Stimulated activated CD8-positive, alpha-beta memory T cell treated with anti-CD3 and anti-CD28 coated beads, Interleukin-12 subunit alpha, Interleukin-12 subunit beta, amount 100 ng/mL, for 24 hours (primary cell): ENCODE results near the gene ZBBX.
"Not testable (repeated sequence)": the region's sequence is repeated elsewhere in the genome, so short reads cannot be mapped to it uniquely, and the experiment has no call there.

Source experiments
- DNase-seq: peaks from one replicate; pipeline ENCODE4 v3.0.0-alpha.2; 2020; ENCODE audit errors: extremely low read depth

The ZBBX gene, protein sequence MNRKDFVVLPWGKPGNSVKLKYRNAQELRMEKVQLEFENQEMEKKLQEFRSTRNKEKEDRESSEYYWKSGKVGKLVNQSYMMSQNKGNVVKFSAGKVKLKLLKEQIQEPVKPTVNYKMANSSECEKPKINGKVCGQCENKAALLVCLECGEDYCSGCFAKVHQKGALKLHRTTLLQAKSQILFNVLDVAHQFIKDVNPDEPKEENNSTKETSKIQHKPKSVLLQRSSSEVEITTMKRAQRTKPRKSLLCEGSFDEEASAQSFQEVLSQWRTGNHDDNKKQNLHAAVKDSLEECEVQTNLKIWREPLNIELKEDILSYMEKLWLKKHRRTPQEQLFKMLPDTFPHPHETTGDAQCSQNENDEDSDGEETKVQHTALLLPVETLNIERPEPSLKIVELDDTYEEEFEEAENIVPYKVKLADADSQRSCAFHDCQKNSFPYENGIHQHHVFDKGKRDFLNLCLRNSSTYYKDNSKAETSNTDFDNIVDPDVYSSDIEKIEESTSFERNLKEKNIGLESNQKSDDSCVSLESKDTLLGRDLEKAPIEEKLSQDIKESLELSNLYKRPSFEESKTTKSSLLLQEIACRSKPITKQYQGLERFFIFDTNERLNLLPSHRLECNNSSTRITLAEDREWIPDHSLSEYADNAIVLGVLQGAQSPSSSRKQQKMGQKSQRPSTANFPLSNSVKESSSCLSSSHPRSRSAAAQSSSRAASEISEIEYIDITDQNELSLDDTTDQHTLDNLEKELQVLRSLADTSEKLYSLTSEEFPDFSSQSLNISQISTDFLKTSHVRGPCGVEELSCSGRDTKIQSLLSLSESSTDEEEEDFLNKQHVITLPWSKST

DNA sequence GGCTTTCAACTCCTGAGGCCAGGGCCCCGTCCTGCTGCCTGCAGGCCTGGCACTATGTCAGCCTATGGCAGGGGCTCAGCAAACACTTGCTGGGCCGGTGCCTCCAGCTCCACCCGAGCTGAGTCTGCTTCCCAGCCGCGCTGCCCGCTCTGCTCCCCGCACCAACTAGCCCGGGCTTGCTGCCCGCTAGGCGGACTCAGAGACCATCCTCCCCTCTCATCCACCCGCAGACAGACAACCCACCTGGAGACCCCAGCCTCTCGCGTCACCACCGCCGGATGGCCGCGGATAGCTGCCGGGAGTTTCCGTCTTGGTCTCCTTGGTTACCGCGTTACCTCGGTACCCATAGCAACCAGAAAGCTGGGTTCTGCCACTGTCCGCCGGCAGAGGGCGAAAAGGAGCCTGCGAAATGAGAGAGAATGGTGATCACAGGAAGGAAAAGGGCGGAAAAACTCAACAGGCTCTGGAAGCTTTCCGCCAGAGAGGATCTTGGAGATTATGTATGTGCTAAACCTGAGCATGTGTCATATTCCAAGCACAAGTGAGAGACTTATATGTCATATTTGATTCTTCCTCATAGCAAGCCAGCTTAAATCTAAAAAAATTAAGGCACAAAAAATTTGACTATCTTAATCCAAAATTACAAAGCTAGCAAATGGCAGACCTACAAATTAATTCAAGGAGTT is at the start of gene ZBBX:
Gene ZBBX (minus strand): TSS at position 294 of the 686 bp plus-strand sequence. CDS start 7,396 bp downstream, outside the sequence.
- DNase-seq: peak; percentile 55

DNA sequence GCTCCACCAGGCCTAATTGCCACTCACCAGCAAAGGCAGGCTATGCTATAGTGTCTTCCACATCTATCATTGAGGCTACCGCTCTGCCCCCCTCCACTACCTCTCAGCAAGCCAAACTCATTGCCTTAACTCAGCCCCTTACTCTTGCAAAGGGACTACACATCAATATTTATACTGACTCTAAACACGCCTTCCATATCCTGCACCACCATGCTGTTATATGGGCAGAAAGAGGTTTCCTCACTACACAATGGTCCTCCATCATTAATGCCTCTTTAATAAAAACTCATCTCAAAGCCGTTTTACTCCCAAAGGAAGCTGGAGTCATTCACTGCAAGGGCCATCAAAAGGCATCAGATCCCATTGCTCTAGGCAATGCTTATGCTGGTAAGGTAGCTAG is 46.9 kb upstream of the ZBBX start:
- DNase-seq: not testable (repeated sequence)

DNA sequence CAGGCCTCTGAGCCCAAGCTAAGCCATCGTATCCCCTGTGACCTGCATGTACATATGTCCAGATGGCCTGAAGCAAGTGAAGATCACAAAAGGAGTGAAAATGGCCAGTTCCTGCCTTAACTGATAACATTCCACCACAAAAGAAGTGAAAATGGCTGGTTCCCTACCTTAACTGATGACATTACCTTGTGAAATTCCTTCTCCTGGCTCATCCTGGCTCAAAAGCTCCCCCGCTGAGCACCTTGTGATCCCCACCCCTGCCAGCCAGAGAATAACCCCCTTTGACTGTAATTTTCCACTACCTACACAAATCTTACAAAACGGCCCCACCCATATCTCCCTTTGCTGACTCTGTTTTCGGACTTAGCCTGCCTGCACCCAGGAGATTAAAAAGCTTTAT is 42.3 kb upstream of the ZBBX start:
- not testable (repeated sequence) for DNase-seq

DNA sequence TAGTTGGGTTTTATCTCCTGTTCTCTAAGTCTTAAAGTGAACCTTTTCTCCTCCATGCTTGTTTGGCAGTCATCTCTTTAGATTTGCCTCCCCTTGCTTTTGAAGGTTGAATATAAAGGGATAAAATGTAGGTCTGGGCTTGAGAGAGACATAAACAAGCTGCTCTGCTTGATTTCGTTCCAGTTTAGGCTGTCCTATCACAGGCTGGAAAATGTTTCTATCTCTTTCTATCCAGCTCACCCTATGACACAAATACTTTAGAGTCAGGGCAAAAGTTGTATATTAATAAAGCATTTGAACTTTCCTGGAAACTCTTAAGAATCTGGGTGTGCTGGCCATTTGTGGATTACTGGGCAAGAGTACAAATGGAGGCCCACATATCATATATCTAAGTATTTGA is 29.5 kb upstream of the ZBBX start:
- no peak for DNase-seq

DNA sequence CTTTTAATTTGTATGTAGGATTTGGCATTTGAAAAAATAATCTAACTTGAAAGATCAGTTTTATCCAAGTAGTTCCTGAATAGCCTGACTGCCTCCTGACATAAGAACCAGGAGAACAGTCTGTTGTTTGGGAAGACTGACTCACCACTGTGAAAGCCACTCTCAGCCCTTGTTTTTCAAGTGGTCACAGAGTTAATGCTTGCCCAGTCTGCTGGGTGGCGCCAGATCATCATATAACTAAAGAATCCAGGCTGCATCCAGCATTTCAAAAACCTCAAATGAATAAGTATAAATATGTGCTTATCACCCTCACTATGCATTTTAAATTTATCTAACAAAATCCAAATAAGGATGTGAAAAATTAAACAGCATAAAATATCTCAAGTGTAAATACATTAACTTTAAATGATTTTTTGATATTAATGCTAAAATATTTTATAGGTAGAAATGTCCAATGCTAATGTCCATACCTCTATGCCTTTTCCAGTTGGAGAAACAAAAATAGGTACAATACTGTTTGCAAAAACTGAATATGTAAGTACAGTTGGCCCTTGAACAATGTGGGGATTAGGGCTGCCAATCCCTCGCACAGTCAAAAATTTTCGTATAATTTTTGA is 26.9 kb upstream of the ZBBX start:
- DNase-seq: no peak

DNA sequence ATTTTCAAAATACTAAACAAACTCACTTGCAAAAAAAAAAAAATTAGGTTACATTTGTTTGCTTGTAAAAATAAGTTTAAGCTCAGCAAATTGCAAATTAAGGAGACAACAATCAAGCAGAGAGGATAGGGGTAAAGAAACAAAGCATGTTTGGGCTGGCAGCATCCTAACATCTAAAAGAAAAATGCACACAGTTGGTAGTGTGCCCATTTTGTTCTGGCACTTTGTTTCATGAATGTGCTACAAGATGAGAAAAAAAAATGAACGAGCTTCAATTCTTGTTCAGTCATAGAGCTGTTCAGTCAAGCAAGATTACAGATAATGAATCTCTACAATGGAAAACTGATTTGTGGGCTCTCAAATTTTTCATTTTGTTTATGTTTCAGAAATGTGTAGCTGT is 17.7 kb upstream of the ZBBX start:
- no peak for DNase-seq

DNA sequence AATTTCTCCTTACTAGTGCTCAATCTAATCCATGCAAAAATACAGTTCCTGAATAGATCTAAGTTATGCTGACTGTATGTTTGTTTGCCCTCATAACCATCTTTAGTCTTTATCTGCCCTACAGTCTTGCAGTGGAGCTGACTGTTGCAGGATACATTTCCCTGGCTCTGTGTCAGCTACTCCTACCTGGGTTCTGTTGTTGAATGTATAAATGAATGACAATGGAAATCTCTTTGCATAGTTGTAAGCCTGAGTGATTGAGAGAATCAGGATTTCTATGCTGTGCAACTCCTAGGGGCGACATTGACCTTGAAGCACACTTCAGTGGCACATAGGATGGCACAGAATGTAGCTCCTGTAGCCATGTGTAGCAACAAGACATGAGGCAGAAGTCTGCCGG is 16.0 kb upstream of the ZBBX start:
- DNase-seq: no peak

DNA sequence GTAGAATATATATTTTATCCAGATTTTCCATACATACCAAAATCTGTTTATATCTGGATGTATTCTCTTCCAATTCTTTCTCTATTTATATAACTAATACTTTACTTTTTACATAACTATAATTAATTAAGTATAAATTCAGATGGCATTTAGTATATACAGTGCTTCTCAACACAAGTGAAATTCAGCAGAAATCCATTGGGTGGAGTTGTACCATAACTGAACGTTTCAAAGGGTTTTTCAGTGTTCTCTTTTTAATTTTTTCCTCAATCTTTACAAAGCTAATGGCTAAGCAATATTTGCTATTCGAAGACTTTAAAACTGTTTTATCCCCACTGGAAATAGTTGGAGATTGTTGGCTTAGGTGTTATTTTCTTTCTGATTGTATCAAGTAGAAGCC is 13.9 kb upstream of the ZBBX start:
- DNase-seq: no peak

DNA sequence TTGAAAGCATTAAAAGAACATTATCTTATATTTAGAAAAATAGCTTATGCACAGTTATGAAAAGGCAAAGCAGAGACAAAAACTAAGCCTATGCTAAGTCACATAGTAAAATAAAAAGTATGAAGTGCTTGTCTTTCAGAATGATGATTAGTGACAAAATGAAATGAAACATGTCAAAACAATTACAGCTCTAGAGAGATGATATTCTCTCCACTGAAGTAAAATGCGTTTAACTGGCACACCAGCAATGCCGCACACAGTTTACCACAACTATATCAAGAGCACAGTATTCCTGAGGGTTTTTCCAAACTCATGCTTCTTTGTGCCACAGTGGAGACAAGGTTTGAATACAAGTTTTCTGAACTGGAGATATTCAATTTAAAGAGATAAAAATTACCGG is 2.1 kb upstream of the ZBBX start:
- no peak for DNase-seq

DNA sequence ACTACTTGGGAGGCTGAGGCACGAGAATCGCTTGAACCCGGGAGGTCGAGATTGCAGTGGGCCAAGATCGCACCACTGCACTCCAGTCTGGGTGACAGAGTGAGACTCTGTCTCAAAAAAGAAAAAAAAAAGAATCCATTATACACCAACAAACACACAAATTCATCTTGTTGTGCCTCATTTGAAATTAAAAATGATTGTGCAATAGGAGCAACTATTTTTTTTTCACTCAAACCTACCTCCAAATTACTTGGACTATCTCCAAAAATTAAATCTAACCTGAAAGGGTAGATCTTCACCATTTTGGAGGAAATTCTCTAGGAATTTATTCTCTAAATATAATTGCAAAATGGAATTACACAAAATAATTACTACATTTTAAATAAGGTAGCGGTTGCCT is 4.6 kb downstream of the ZBBX start:
- no peak for DNase-seq

DNA sequence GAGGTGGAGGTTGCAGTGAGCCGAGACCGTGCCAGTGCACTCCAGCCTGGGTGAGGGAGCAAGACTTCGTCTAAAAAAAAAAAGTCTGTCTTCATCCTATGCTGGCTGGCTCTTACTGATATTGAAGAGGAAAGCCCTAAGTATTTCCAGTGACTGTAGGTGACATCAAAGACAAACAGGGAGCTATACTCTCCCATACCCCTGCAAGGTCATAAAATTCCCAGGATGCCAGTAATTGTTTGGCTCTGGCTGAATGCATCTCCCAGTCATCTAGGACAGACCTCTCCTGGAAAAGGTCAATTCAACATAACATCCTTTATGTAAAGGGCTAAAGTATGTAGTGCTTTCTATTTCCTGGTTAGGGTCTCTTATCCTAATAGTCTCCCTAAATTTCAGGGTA is 8.0 kb downstream of the ZBBX start:
- DNase-seq: no peak

DNA sequence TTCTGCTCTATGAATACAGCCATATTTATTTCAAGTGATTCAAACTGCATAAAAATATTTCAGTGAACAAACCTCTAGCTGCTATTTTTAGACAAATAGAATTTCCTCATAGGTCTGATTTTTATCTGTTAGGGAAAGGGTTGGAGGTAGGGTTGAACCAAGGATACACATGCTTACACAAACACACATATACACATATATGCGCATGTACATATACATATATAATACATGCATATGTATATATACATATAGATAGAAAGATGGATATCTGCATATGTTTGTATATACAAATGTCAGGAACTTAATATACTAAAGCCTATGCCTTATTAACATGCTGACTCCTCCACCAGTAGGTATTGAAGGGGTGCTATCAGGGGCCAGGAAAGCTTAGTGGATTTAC is 18.1 kb downstream of the ZBBX start:
- no peak for DNase-seq

DNA sequence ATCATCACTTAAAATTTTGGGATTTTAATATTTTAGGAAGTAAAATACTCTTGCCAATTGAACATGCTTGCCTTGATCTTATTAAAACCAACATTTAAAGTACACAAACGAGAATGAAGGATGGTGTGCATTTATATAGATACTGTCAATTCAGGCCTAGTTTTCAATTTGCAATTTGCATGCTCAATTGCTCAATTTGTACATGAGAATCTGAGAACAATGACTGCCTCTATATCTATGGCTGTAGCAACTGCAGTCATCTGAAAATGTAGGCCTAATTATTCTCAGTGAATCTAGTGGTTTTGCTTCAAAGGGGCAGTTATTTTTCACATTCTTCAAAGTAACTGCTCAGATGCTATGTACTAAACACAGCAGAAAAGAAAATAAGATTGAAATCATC is 18.8 kb downstream of the ZBBX start:
- DNase-seq: no peak

DNA sequence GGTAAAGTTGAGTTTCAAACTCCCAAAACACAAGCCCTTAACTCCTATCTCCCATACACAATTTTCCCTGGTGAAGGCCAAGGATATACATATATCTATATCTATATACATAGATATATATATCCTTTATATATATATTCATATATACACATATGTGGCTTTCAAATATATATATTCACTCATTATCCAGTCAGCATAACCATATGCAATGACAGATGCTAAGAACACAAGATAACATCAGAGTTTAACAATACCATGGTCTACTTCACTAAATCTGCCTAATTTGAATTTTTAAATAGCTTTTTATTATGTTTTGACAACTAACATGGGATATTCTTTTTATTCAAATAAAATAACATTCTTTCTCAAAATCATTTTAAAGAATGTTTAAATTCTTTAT is 24.7 kb downstream of the ZBBX start:
- DNase-seq: no peak

DNA sequence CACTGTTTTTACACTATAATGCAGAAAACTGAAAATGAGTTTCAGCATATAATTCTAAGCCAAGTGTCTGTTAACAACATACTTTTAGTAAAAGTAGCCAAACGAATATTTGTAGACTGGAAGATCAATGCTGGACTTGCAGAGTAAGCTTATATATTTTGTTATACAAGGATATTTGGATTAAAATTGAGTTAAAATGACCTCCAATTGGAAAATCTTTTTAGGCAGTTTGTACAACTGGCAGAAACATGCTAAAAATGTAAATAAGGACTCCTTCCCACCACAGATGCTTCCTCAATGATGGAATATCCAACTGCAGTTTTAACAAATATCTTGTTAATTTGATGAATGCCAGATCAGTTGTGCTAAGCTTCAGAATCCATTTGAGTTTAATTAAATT is 25.3 kb downstream of the ZBBX start:
- DNase-seq: no peak

DNA sequence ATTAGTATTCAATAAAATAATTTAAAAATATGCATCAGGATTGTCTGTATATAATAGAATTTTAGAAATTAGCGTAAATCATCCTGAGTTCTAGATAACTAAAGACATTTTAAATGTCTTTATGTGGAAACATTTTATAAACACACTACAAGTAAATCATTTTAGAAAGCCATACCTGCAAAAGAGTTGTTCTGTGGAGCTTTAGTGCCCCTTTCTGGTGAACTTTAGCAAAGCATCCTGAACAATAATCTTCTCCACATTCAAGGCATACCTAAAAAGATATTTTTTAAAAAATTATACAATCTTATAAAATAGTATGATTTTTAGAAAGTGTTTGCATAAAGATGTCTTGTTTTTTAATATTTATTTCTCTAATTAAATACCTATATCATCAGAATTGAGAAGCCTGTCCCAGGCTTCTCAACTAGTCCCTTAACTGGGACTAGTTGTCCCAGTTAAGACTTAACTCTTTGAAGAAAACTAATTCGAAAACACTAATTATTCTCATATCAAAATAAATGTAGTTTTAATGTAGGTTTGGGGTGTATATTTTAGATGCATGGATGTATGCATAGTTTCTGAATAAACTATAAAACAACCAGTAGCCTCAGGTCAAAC is 29.7 kb downstream of the ZBBX start:
- no peak for DNase-seq

DNA sequence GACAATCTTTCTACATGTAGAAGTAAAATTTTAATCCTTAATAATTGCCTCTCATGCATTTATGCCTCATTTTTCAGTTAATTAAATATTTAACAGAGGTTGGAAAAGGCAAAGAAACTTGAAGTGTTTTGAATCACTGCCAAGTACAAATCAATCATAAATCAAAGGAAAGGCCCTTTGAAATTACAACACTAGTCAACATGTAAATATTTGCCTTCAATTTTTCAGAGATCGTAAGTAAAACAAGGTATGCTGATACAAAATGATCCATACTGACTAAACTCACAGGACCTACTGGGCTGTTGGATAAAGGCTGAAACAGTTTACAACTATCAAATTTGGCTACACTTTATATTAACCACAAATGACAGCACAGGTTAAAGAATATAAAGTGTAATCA is 33.9 kb downstream of the ZBBX start:
- DNase-seq: no peak

DNA sequence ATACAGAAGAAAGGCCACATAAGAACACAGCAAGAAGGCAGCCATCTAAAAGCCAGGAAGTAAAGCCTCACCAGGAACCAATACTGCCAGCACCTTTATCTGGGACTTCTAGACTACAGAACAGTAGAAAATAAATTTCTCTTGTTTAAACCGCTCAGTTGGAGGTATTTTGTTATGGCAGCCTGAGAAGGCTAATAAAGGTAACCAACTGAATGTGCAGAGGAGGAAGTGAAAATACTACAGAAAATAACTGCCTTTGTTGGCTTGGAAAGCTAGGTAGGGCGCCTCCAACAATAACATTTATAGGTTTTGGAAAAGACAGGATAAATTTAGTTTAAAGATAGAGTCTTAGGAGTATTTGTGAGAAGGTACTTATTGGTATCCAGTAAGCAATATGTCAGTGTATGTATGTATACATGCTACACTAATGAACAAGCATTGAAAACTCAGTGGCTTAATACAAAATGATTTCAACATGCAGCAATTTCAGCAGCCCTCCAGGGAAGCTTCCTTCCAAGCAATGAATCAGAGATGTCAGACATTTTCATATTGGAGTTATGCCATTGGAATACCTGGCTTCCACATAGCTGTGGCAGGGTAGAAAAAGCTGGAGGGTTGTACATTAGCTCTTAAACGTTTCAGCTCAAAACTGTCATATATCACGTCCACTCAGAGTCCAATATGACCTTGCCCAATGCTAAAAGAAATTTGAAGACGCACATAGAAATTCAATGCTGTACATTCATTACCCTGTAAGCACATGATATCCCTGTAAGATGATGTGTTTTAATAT is 48.9 kb downstream of the ZBBX start:
- no peak for DNase-seq

DNA sequence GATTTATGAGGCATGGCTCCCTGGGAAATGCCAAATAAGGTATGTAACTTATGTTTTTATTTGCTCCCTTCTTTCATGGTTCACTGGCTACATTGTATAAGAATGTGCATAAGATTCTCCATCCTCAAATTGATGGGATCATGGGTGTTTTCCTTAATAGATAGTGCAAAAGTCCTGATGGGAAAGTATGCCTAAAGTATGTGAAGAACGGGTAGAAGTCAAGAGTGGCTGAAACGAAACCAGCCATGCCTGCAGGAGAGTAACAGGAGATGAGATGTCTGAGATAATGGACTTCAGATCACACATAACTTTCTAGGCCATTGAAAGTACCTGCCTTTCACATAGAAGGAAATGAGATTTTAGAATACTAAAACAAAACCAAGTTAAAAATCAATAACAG is 56.5 kb downstream of the ZBBX start:
- DNase-seq: no peak

DNA sequence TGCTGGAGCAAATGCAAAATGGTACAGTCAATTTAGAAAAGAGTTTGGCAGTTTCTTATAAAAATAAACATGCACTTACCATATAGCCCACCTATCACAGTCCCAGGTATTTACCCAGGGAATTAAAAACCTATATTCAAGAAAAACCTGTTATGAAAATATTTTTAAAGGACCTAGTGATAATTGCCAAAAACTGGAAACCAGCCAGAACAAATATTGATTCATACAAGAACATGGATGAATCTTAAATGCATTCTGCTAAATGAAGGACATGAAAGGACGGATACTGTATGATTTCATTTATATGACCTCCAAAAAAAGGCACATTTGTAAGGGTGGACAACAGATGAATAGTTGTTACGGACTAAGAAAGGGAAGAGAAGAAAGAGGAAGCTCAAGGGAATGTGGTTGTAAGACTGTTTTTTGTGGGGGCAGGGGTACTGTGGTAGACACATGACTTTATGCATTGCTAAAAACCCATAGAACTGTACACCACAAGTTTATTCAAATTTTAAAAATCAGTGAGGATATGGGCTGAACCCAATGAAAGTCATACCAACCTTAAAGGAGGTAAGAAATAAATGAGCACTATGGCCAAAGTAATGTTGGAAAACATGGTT is 61.0 kb downstream of the ZBBX start:
- no peak for DNase-seq
